ENCODE results near the gene IRF2BPL.

Gene IRF2BPL

GRCh38 chr14:77011245-77011644, 17.3 kb downstream of the IRF2BPL start:
- no peak for DNase-seq (ENCODE audit: low read depth)

GRCh38 chr14:77009014-77009413, 19.5 kb downstream of the IRF2BPL start:
- no peak for DNase-seq (ENCODE audit: low read depth)

GRCh38 chr14:77008541-77008940, 20.0 kb downstream of the IRF2BPL start:
- no peak for DNase-seq (ENCODE audit: low read depth)

GRCh38 chr14:77007975-77008421, 20.5 kb downstream of the IRF2BPL start:
- no peak for DNase-seq (ENCODE audit: low read depth)

GRCh38 chr14:77007183-77007974, 21.1 kb downstream of the IRF2BPL start:
- no peak for DNase-seq (ENCODE audit: low read depth)

DNA sequence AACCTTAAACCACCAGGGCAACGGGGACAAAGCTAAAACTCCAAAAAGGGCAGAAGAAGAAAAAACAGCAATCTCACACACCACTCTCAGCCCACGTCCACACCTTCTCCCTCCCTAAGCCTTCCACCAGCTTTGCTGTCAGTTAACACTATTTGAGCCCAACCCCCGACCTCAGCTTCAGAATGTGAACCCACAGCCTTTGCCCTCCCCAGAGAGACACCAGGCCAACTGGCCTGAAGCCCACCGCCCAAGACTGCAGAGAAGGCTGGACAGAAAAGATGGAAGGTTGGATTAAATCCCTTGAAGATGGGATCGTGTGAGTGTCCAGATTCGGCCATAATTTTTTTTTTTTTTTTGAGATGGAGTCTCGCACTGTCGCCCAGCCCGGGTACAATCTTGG, 22.4 kb downstream of the IRF2BPL start:
- no peak for DNase-seq (ENCODE audit: low read depth)

DNA sequence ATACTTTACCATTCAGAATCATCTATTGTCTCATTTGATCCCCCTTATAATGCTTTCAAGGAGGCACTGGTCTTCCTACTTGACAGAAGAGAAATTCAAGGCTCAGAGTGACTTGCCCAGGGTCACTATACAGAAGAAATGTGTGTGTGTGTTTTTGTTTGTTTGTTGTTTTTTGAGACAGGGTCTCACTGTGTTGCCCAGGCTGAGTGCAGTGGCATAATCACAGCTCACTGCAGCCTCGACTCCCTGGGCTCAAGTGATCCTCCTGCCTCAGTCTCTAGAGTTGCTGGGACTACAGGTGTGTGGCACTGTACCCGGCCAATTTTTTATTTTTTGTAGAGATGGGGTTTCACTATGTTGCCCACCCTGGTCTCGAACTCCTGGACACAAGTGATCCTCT, 22.9 kb downstream of the IRF2BPL start:
- DNase-seq (ENCODE audit: low read depth): no peak

DNA sequence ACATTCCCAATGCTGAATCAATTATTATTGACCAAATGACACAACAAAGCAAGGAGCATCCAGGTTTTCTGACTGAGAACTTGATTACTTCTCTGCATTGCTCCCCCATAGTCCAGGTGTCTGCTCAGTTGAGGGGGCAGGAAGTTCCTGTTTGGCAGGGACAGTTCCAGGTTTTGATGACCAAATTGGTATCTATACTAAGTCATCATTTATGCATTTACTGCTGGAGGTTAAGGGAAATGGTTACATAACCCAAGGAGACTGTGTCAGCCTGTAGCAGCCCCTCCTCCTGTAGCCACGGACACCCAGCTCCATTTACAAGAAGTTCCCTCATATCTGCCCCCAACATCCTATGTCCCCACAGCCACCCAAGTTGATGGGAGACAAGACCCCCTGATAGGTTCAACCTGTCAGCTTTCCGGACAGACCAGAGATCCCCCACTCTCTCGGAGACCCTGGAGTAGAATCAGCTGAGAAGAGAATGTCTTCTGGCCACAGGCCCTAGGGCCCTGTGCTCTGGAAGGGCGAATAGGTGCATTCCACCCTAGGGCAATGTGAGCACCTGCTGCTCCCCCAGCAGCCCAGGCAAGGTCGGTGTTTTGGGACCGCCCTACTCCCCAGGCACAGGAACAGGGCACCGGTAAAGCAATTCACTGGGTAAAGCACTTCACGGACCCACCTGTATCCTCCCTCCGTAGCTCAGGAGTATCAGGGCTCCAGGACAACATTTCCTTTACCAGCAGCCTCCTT, 23.6 kb downstream of the IRF2BPL start:
- DNase-seq (ENCODE audit: low read depth): no peak

DNA sequence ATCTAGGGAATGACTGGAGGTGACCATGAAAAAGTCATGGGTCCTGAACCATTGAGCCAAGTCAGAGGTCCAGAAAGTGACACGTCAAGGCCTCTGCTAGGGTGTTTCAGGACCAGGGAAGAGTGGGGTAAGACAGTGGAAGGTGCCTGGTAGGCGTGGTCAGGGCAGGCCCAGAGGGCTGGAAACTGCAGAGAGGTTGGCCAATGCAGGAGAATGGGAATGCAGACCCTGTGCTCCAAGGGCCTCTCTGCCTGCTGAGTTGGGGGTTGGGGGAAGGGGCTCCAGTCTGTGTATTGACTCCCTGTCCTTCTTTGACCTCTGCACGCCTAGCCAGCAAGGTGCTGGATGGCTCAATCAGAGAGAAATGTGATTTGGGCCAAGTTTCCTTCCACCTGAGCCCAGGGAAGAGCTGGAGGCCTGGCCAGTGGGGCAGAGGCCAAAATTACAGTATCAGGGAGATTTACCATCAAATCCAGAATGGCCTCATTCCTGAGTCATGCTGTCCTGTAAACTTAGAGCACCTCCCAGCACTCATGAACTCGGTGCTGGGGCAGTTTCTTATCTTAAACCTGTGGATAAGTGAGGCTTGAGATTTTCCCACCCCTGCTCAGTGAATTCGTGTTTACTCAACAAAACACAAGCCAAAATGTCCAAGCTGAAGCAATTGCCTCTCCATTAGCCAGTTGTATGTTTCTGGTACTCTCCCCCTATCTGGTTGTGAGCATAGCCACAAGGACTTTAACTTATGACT, 24.4 kb downstream of the IRF2BPL start:
- no peak for DNase-seq (ENCODE audit: low read depth)

DNA sequence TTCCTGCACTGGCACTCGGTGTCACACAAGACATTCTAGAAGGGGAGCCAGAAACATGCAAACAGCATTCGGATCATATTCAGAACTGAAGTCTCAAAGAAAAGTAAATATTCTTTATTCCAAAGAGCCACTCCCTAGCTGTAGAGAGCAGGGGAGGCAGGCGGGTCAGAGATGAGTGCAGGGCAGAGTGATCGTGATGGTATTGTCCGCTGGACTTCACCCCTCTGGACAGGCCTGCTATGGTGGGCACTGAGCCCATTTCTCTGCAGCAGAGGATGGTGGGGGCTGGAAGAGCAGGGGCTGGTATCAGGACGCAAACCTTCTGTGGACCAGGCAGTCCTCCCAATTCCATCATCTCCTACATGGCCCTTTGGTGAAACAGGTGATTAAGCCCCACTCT, 25.6 kb downstream of the IRF2BPL start:
- DNase-seq (ENCODE audit: low read depth): no peak

- DNase-seq (ENCODE audit: low read depth): no peak
These were observed 26.2 kb downstream of the IRF2BPL start for GRCh38 chr14:77002335-77002734.

DNA sequence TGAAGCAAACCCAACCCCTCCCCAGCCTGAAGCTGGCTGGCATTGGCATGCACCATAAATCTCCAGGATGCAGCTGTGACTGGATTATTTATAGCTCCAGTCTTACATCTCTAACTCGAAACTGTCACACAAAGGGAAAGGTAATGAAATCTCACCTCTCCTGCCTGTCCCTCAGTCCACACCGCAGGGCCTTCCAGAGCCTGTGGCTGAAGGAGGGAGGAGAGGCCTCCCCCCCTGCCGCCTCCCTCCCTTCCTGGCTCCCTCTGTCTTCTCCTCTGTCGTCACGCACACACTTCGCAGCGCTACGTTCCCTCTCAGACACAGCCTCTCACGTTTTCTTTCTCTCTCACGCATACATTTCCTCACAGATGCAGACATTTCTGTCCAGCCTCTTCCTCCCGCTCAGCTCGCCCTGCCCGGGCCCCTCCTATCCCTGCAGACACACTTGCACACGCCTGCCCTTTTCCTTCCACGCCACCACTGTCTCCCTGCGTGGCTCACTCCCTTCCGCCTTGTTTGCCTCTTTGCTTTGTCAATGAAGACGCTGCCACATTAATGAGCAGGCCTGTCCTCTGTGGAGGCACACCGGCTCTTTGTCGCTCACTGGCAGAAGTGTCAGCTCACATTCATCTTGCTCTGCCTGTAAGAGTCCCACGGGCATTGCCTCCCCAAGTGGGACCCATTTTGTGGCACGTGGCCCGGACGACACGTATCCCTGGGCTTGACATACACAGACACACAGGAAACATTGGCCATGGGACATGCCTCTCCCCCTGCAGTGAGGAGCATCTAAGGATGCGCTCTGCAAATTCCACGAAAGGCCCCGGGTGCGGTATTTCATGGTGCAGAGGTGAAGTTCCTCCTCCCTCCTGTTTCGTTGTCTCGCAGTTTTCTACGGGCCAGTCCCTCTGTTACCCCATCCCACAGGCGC, 27.9 kb downstream of the IRF2BPL start:
- DNase-seq (ENCODE audit: low read depth): no peak

GRCh38 chr14:76998910-76999309, 29.6 kb downstream of the IRF2BPL start:
- DNase-seq (ENCODE audit: low read depth): no peak

DNA sequence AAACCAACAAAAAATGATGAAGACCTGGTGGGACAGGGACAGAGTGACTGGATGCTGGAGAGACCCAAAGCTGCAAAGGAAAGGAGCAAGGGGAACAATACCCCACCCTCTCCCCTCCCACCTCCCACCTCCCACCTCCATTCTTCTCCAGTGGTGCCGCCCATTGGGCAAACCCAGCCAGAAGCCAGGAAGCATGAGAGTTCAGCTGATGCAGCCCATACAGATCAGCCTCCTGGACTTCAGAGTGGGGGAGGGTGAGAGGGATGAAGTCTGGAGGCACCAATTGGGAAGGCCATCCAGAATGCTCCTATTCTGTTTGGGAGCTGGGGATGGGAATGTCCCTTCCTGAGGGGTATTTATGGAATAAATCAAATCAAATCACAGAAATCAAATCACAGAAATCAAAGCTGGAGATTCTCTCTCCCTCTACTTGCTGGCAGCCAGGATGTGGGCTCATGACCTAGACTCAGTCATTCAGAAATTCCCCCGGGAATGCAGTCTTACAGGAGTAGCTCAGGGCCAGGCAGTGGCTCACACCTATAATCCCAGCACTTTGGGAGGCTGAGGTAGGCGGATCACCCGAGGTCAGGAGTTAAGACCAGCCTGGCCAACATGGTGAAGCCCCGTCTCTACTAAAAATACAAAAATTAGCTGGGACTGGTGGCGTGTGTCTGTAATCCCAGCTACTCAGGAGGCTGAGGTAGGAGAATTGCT, 31.1 kb downstream of the IRF2BPL start:
- DNase-seq (ENCODE audit: low read depth): no peak

- DNase-seq (ENCODE audit: low read depth): no peak
These were observed 31.9 kb downstream of the IRF2BPL start for GRCh38 chr14:76996563-76997146.

DNA sequence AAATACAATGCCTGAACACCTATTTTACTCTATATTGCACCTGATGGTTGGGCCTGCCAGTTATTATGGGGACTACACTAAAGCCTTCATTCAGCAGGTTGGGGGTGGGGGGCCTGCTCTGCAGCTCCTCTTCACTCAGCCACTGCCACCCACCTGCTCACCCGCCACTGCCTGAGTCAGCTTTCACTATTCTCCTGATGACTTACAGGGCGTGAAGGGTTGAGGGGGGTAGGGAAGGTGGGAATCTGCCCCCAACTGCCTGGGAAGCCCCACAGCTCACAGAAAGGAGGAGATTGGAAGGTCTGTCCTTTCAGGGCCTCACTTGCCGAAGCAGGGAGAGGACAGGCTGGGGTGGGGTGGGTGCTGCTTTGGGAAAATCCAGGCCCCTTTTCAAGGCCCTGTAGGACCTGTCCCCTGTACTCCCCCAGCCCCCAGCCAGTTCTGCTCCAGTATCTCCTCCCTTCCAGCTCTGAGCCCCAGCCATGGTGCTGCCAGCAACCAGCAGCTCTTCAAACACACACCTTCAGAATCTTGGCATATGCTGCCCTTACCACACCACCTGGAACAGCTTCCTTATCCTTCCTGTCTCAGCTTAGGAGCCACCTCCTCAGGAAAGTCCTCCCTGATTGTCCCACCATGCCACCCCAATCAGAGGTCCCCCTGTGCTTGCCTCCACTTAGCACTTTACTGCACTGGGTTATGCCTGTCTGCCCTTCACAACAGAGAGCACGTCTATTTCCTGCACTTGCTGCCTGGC, 33.1 kb downstream of the IRF2BPL start:
- no peak for DNase-seq (ENCODE audit: low read depth)

GRCh38 chr14:76993752-76994151, 34.8 kb downstream of the IRF2BPL start:
- no peak for DNase-seq (ENCODE audit: low read depth)

- no peak for DNase-seq (ENCODE audit: low read depth)
These were observed 38.4 kb downstream of the IRF2BPL start for GRCh38 chr14:76990084-76990483.

DNA sequence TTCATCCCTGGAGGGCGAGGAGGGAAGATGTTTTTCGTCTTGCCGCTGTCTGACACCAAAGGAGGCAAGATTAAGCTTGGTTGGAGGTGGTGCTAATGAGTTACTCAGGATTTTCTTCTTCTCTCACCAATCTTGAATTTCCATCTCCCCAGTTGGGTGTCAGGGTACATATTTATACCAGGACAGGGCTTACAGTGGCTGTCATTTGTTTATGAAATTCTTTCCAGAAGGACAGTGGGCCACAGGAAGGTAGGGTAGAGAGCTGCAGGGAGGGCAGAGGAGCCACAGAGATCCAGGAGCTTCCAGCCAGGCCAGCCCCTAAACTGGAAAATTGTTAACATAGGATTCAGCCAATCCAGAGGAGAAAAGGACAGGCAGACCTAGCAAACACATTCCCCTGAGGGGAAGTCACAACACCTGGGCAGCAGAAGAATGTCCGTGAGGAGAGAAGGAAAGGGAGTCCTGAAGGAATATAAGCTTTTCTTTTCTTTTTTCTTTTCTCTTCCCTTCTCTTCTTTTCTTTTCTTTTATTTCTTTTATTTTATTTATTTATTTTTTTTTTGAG, 40.5 kb downstream of the IRF2BPL start:
- no peak for DNase-seq (ENCODE audit: low read depth)

DNA sequence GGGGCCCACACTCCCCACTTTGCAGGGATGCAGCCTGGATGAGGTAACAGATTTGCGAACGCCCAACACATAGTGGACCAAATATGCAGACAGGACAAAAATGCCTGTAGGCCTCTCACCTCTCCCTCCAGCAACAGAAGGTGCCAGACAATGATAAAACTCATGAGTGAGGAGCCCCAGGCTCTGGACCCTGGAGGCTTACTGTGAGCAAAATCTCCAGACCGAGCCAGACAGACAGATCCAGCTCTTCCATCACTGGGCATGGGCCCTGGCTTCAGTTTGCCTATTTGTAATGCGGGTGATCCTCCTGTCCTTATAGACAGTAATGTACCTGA, 42.3 kb downstream of the IRF2BPL start:
- DNase-seq (ENCODE audit: low read depth): no peak
